GM18907 (cell line): Measurements from ENCODE around the gene UBE4B.

Source experiments
- ATAC-seq: cut with Tn5 transposase; IDR thresholded peaks from one replicate; pipeline ENCODE4 v1.9.1; 2021; ENCODE audit warnings: mild to moderate bottlenecking, moderate library complexity; ENCODE audit not compliant: unreplicated experiment

Gene UBE4B

GRCh38 chr1:10108948-10109708 lies 76.4 kb downstream of the UBE4B start:
- no peak for ATAC-seq

GRCh38 chr1:10113501-10113900 lies 80.7 kb downstream of the UBE4B start:
- ATAC-seq, result no peak

GRCh38 chr1:10114746-10115145 lies 82.0 kb downstream of the UBE4B start:
- ATAC-seq, result no peak

- ATAC-seq, result no peak
These were observed 84.4 kb downstream of the UBE4B start for GRCh38 chr1:10117132-10117531.

GRCh38 chr1:10117865-10118264 lies 85.1 kb downstream of the UBE4B start:
- no peak for ATAC-seq

- ATAC-seq, result no peak
These were observed 88.9 kb downstream of the UBE4B start for GRCh38 chr1:10121688-10122087.

- ATAC-seq, result no peak
These were observed 90.2 kb downstream of the UBE4B start for GRCh38 chr1:10122926-10123325.

GRCh38 chr1:10128101-10128765 lies 95.5 kb downstream of the UBE4B start:
- ATAC-seq, result no peak

- no peak for ATAC-seq
These were observed 99.6 kb downstream of the UBE4B start for GRCh38 chr1:10132316-10132715.

GRCh38 chr1:10132852-10133251 lies 100.1 kb downstream of the UBE4B start:
- no peak for ATAC-seq

GRCh38 chr1:10140981-10141380 lies 108.2 kb downstream of the UBE4B start:
- no peak for ATAC-seq

GRCh38 chr1:10143961-10144485 lies 111.3 kb downstream of the UBE4B start:
- no peak for ATAC-seq

GRCh38 chr1:10146391-10146790 lies 113.6 kb downstream of the UBE4B start:
- ATAC-seq, result no peak

- ATAC-seq, result no peak
These were observed 116.5 kb downstream of the UBE4B start for GRCh38 chr1:10149231-10149630.

GRCh38 chr1:10152709-10153284 lies 120.0 kb downstream of the UBE4B start:
- no peak for ATAC-seq

GRCh38 chr1:10155087-10155712 lies 122.4 kb downstream of the UBE4B start:
- ATAC-seq, result no peak

- no peak for ATAC-seq
These were observed 127.4 kb downstream of the UBE4B start for GRCh38 chr1:10160173-10160572.

- ATAC-seq, result no peak
These were observed 128.2 kb downstream of the UBE4B start for GRCh38 chr1:10160907-10161490.

GRCh38 chr1:10161541-10162290 lies 129.0 kb downstream of the UBE4B start:
- no peak for ATAC-seq

- no peak for ATAC-seq
These were observed 136.3 kb downstream of the UBE4B start for GRCh38 chr1:10168912-10169514.
